ENCODE results near the gene BCAS3.

- TF ChIP-seq POLR2A (IDR thresholded peaks at IDR 0.05) (no peak), CTCF (IDR thresholded peaks at IDR 0.05 in 4 of 5, conservative IDR thresholded peaks at IDR 0.05 in 1 of 5) (no peak)
These were observed 663.0 kb downstream of the BCAS3 start for GRCh38 chr17:61340431-61341209.
